ENCODE measurements around the gene MYO9B. TPM values are rescaled to one million over a fixed set of nuclear protein-coding genes. Genes with fewer than 3 reads are reported as not detected.

MYO9B gene
- total RNA-seq, 1 experiment from 2014 or later, result 74.6 TPM

- ATAC-seq (no peak), DNase-seq (ENCODE audit: low read depth, low spot score) (no peak)
- Histone ChIP-seq H3K36me3 (ENCODE audit: control insufficient read depth in 1 of 2, insufficient read depth in 2 of 2, low read length in 2 of 2) (peaks cover 0 to 16% of the 10 kb centered on the region in 2 experiments; a peak in 2 of 4 replicates), H3K4me2 (ENCODE audit: low read length) (peak overlapping the region; percentile 99), H4K20me1 (ENCODE audit: insufficient read depth) (no peaks in the 10 kb centered on the region), H3K4me3 (replicated peaks in 1 of 2; ENCODE audit: low read depth in 1 of 2, low read length in 2 of 2) (peak overlapping the region; percentile 81 to 92), H3K27ac (ENCODE audit: low read depth, low read length) (peak overlapping the region; percentile 85), H3K9me2 (ENCODE audit: insufficient read depth) (no peaks in the 10 kb centered on the region), H3K79me2 (ENCODE audit: insufficient read depth, low read length) (peaks cover 35% of the 10 kb centered on the region), H3K9me3 (ENCODE audit: control insufficient read depth in 1 of 2, insufficient read depth in 1 of 2, low read depth in 1 of 2, low read length in 2 of 2) (no peaks in the 10 kb centered on the region), H3K27me3 (ENCODE audit: insufficient read depth, low read length) (no peaks in the 10 kb centered on the region), H2AFZ (ENCODE audit: low read depth, low read length, poor library complexity, severe bottlenecking) (no peak overlapping the region), H3K9ac (ENCODE audit: low read length) (peak overlapping the region; percentile 98; the same call in 1 of the 2 replicates), H3K4me1 (ENCODE audit: control insufficient read depth in 1 of 2, insufficient read depth in 2 of 2, low read length in 2 of 2) (peaks cover 12 to 28% of the 10 kb centered on the region in 2 experiments; a peak in 3 of 4 replicates)
- ChIA-PET RAD21 (ENCODE audit: low non-redundant PET in 1 of 2, low total read pairs in 2 of 2, uncharacterized antibody in 2 of 2, unreplicated experiment in 2 of 2) (no interaction called here), CTCF (interaction anchor here (0.5 kb wide), 1 partner anchor 96 kb away, joined by 3 read pairs; no protein-coding TSS in a partner anchor), POLR2A (interaction anchor here (3.0 to 3.1 kb wide), 3 partner anchors 8 to 21 kb away, joined by 9 to 29 read pairs (median 24); partner anchors contain the start of gene USE1)
- intact Hi-C loops (cut with micrococcal nuclease), result loop anchor here (5.0 kb wide), 1 partner anchor 151 kb away; the partner anchor contains the start of genes HAUS8 and MYO9B
- BruUV-seq (replicated peaks), result TSS peak; percentile 63
- TF ChIP-seq EGR1 (IDR thresholded peaks at IDR 0.05; ENCODE audit: low read depth) (no peak), POLR2AphosphoS5 (IDR thresholded peaks at IDR 0.05; ENCODE audit: low read depth, low read length) (0 out of 2 replicates have a peak, but pooled peaks have one; percentile 21)
Measured at GRCh38 chr19:17227798-17228367, 152.3 kb downstream of the MYO9B start.

GRCh38 chr19:17229890-17230289, 154.3 kb downstream of the MYO9B start:
- ChIA-PET CTCF (no interaction called here), RAD21 (ENCODE audit: low non-redundant PET in 1 of 2, low total read pairs in 2 of 2, uncharacterized antibody in 2 of 2, unreplicated experiment in 2 of 2) (no interaction called here), POLR2A (no interaction called here)
- no peaks in the 10 kb centered on the region for H3K27me3 ChIP-seq (ENCODE audit: insufficient read depth, low read length)
- H3K79me2 ChIP-seq (ENCODE audit: insufficient read depth, low read length), result peaks cover 55% of the 10 kb centered on the region
- no peaks in the 10 kb centered on the region for H3K9me3 ChIP-seq (ENCODE audit: control insufficient read depth in 1 of 2, insufficient read depth in 1 of 2, low read depth in 1 of 2, low read length in 2 of 2)
- BruUV-seq (replicated peaks), result no TSS peak
- H3K4me2 ChIP-seq (ENCODE audit: low read length), result no peak overlapping the region
- H3K27ac ChIP-seq (ENCODE audit: low read depth, low read length), result no peak overlapping the region; the same call in 1 of the 2 replicates
- H3K4me1 ChIP-seq (ENCODE audit: control insufficient read depth in 1 of 2, insufficient read depth in 2 of 2, low read length in 2 of 2), result peaks cover 16 to 34% of the 10 kb centered on the region in 2 experiments
- no peaks in the 10 kb centered on the region for H3K9me2 ChIP-seq (ENCODE audit: insufficient read depth)
- DNase-seq (ENCODE audit: low read depth, low spot score) (no peak), ATAC-seq (no peak)
- peaks cover 12 to 16% of the 10 kb centered on the region in 2 experiments; a peak in 3 of 4 replicates for H3K36me3 ChIP-seq (ENCODE audit: control insufficient read depth in 1 of 2, insufficient read depth in 2 of 2, low read length in 2 of 2)
- intact Hi-C loops (cut with micrococcal nuclease), result loop anchor here (5.0 kb wide), 1 partner anchor 153 kb away; the partner anchor contains the start of genes HAUS8 and MYO9B
- no peak for TF ChIP-seq ZBTB33 (IDR thresholded peaks at IDR 0.05; ENCODE audit: extremely low read depth, insufficient replicate concordance, low read length)
- TF ChIP-seq POLR2A (IDR thresholded peaks at IDR 0.05; ENCODE audit: borderline replicate concordance, extremely low read depth, insufficient read depth, insufficient read length), result peak; percentile 37
- TF ChIP-seq POLR2AphosphoS5 (IDR thresholded peaks at IDR 0.05; ENCODE audit: low read depth, low read length), result 0 out of 2 replicates have a peak, but pooled peaks have one; percentile 21
- H2AFZ ChIP-seq (ENCODE audit: low read depth, low read length, poor library complexity, severe bottlenecking), result no peak overlapping the region
- H3K9ac ChIP-seq (ENCODE audit: low read length), result no peak overlapping the region
- H4K20me1 ChIP-seq (ENCODE audit: insufficient read depth), result peaks cover 7% of the 10 kb centered on the region; the same call in 1 of the 2 replicates
- no peak overlapping the region for H3K4me3 ChIP-seq (replicated peaks in 1 of 2; ENCODE audit: low read depth in 1 of 2, low read length in 2 of 2)

Measured in HCT116 (cell line).